ENCODE results near the gene GLCCI1. TPM values are rescaled to one million over a fixed set of nuclear protein-coding genes. Genes with fewer than 3 reads are reported as not detected.

Gene GLCCI1
- total and polyA plus RNA-seq, 9 donors: 9.7 to 18.3 (median 12.9) TPM

DNA sequence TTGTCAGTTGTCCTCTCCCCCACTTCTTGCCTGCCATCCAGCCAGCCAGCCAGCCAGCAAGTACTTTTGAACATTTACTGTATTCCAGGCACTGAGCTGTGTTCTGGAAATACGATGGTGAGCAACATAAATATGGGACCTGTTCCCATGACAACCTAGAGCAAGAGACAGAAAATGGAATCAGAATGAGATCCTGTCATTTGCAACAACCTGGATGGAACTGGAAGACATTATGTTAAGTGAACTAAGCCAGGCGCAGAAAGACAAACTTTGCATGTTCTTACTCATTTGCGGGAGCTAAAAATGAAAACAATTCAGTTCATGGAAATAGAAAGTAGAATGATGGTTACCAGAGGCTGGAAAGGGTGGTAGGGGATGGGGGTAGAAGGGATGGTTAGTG, 152.6 kb downstream of the GLCCI1 start:
- Histone ChIP-seq H3K4me3 (ENCODE audit: low read length) (no peak overlapping the region), H3K4me1 (ENCODE audit: control insufficient read depth, insufficient read depth, low read length) (no peaks in the 10 kb centered on the region), H3K27me3 (ENCODE audit: control insufficient read depth, insufficient read depth, low read length) (no peaks in the 10 kb centered on the region), H3K36me3 (ENCODE audit: control insufficient read depth, insufficient read depth, low read length) (no peaks in the 10 kb centered on the region), H3K27ac (ENCODE audit: low read length) (no peak overlapping the region), H3K9me3 (replicated peaks; ENCODE audit: control insufficient read depth, low read depth, low read length) (no peaks in the 10 kb centered on the region)
- WGBS (ENCODE audit: insufficient coverage): 78% methylated on average over 3 of the region's 3 CpGs
- peak; percentile 38 for DNase-seq

DNA sequence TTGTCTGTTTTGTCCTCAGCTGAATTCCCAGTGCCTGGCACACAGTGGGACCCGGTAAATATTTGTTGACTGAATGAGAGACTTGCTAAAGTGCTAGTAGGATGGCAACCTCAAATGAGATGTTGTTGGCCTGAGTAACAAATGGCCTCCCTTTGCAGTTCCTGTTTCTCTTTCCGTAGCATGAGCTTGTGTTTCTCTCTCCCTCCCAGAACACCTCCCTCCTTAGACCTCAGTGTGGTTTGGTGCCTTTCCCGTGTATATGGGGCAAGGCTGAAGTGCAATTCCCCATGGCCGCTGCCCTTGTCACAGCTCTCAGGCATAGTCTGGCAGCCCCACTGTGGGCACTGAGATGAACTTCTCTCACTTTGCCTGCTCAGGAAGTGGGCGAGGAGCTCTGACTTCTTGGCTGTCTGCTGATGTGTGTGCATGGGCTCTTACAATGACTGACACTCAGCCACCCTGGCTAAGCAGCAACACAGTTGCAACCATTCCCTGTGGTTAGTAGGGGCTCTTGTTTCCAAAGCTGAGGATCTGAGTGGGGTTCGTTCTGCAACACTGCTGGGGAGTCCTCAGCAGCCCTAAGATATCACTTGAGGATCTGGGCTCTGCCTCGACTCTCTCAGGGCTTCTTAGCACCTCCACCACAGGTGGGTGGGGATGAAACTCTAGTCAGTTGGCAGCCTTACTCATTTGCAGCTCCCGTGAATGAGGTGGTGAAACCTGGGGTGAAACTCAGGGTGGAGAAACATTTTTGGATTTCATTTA, 157.3 kb downstream of the GLCCI1 start:
- no peaks in the 10 kb centered on the region for H3K4me1 ChIP-seq (ENCODE audit: control insufficient read depth, insufficient read depth, low read length)
- no peak overlapping the region for H3K27ac ChIP-seq (ENCODE audit: low read length)
- no peaks in the 10 kb centered on the region for H3K36me3 ChIP-seq (ENCODE audit: control insufficient read depth, insufficient read depth, low read length)
- H3K4me3 ChIP-seq (ENCODE audit: low read length): no peak overlapping the region
- 67% methylated on average over 3 of the region's 8 CpGs for WGBS (ENCODE audit: insufficient coverage)
- no peaks in the 10 kb centered on the region for H3K9me3 ChIP-seq (replicated peaks; ENCODE audit: control insufficient read depth, low read depth, low read length)
- DNase-seq: no peak
- H3K27me3 ChIP-seq (ENCODE audit: control insufficient read depth, insufficient read depth, low read length): no peaks in the 10 kb centered on the region

DNA sequence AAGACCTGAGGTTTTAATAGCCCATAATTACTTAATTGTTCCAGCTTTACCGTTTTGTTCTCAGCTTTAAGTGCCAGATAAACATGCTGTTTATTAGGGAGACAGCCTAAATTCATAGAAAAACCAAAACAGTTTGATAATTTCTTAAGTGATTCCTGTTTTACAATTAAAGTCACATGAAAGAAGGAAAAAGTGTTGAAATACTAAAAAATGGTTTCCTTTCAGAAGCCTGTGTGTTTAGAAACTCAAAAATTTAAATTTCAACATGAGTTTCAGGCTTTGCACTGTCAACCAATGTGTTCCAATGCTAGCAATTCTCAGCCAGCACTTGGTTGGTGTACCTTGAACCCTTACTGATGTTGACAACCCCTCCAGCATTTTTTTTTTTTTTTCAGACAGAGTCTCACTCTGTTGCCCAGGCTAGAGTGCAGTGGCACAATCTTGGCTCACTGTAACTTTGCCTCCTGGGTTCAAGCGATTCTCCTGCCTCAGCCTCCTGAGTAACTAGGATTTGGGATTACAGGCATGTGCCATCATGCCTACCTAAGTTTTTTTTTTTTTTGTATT, 158.1 kb downstream of the GLCCI1 start:
- no peaks in the 10 kb centered on the region for H3K4me1 ChIP-seq (ENCODE audit: control insufficient read depth, insufficient read depth, low read length)
- no CpG with 5 or more reads among the region's 2 CpGs for WGBS (ENCODE audit: insufficient coverage)
- no peaks in the 10 kb centered on the region for H3K36me3 ChIP-seq (ENCODE audit: control insufficient read depth, insufficient read depth, low read length)
- H3K27me3 ChIP-seq (ENCODE audit: control insufficient read depth, insufficient read depth, low read length): no peaks in the 10 kb centered on the region
- no peak overlapping the region for H3K4me3 ChIP-seq (ENCODE audit: low read length)
- no peak overlapping the region for H3K27ac ChIP-seq (ENCODE audit: low read length)
- H3K9me3 ChIP-seq (replicated peaks; ENCODE audit: control insufficient read depth, low read depth, low read length): no peaks in the 10 kb centered on the region
- DNase-seq: no peak

DNA sequence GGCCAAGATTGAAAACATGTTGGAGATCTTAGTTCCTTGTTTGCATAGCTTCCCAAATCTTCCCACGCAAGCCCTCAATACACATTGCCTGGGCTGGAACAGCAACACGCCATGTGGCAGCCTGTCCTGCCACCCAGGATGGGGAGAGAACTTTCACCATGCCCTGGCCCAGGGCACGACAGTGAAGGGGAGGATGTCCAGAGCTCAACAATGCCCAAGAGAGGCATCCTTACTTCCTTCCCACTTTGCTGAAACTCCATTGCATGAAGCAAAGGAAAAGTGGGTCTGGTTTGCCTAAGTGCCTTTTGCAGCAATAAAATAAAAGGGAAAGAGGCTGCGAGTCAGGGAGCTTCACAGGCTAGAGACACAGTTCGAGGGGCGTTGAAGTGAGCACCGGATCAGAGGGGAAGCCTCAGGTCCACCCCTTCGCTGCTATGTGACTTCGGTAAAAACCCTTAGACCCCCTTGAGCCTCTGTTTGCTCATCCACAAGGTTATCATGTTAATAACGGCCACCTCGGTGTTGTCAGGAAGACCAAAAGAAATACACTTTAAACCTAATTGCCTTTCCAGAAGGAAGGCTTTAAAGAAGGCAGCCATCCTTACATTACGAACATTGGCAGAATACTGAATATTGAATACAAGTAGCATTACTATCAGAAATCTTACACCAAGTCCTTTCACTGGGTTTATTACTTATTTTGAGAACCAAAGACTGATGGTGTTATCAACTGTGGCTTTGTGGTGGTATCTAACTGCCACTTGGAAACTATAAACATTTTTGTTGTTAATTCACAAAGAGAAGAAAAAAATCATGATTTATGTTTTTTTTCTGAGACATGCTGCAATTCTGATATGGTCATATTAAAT, 160.1 kb downstream of the GLCCI1 start:
- no peaks in the 10 kb centered on the region for H3K27me3 ChIP-seq (ENCODE audit: control insufficient read depth, insufficient read depth, low read length)
- no peak overlapping the region for H3K4me3 ChIP-seq (ENCODE audit: low read length)
- H3K27ac ChIP-seq (ENCODE audit: low read length): no peak overlapping the region
- no peaks in the 10 kb centered on the region for H3K36me3 ChIP-seq (ENCODE audit: control insufficient read depth, insufficient read depth, low read length)
- 55% methylated on average over 5 of the region's 12 CpGs for WGBS (ENCODE audit: insufficient coverage)
- H3K9me3 ChIP-seq (replicated peaks; ENCODE audit: control insufficient read depth, low read depth, low read length): no peaks in the 10 kb centered on the region
- H3K4me1 ChIP-seq (ENCODE audit: control insufficient read depth, insufficient read depth, low read length): no peaks in the 10 kb centered on the region
- DNase-seq: no peak

DNA sequence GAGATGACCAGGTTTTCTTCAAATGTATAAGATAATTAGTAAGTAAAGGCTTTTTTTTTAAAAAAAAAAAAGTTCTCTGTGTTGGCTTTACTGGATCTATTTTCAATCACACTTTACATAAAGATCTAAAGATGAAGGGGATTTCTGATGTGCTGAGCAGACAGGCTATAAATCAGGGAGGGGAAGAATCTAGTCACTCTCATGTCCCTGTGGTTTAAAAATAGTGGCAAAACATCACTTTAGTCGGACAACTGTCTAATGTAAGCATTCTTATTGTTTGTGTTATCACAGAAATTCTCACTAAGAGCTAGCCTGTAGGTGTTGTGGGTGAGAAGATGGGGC, 160.7 kb downstream of the GLCCI1 start:
- no peaks in the 10 kb centered on the region for H3K4me1 ChIP-seq (ENCODE audit: control insufficient read depth, insufficient read depth, low read length)
- no peak overlapping the region for H3K27ac ChIP-seq (ENCODE audit: low read length)
- no CpG with 5 or more reads among the region's 1 CpG for WGBS (ENCODE audit: insufficient coverage)
- H3K36me3 ChIP-seq (ENCODE audit: control insufficient read depth, insufficient read depth, low read length): no peaks in the 10 kb centered on the region
- DNase-seq: no peak
- H3K4me3 ChIP-seq (ENCODE audit: low read length): no peak overlapping the region
- H3K27me3 ChIP-seq (ENCODE audit: control insufficient read depth, insufficient read depth, low read length): no peaks in the 10 kb centered on the region
- no peaks in the 10 kb centered on the region for H3K9me3 ChIP-seq (replicated peaks; ENCODE audit: control insufficient read depth, low read depth, low read length)

DNA sequence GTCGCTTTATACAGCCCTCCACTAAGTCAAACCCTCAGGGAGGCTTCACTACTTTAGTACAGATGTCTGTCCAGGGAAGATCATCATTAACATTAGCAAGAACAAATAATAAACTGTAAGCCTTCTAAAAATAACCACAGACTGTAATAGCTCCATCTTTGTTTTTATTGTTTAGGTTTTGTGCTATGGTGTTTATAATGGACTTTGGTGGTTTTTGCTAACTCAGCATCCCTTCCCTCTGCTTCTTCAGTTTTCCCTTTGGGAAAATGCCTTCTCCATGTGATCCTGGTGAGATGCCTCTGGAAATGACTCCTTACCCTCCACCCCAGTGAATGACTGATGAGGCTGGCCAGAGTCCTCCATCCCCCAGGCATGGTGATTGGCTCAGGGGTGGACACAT, 162.1 kb downstream of the GLCCI1 start:
- no peaks in the 10 kb centered on the region for H3K9me3 ChIP-seq (replicated peaks; ENCODE audit: control insufficient read depth, low read depth, low read length)
- no peaks in the 10 kb centered on the region for H3K36me3 ChIP-seq (ENCODE audit: control insufficient read depth, insufficient read depth, low read length)
- no peaks in the 10 kb centered on the region for H3K4me1 ChIP-seq (ENCODE audit: control insufficient read depth, insufficient read depth, low read length)
- DNase-seq: no peak
- H3K27me3 ChIP-seq (ENCODE audit: control insufficient read depth, insufficient read depth, low read length): no peaks in the 10 kb centered on the region
- no peak overlapping the region for H3K27ac ChIP-seq (ENCODE audit: low read length)
- no CpG with 5 or more reads among the region's 1 CpG for WGBS (ENCODE audit: insufficient coverage)
- H3K4me3 ChIP-seq (ENCODE audit: low read length): no peak overlapping the region

DNA sequence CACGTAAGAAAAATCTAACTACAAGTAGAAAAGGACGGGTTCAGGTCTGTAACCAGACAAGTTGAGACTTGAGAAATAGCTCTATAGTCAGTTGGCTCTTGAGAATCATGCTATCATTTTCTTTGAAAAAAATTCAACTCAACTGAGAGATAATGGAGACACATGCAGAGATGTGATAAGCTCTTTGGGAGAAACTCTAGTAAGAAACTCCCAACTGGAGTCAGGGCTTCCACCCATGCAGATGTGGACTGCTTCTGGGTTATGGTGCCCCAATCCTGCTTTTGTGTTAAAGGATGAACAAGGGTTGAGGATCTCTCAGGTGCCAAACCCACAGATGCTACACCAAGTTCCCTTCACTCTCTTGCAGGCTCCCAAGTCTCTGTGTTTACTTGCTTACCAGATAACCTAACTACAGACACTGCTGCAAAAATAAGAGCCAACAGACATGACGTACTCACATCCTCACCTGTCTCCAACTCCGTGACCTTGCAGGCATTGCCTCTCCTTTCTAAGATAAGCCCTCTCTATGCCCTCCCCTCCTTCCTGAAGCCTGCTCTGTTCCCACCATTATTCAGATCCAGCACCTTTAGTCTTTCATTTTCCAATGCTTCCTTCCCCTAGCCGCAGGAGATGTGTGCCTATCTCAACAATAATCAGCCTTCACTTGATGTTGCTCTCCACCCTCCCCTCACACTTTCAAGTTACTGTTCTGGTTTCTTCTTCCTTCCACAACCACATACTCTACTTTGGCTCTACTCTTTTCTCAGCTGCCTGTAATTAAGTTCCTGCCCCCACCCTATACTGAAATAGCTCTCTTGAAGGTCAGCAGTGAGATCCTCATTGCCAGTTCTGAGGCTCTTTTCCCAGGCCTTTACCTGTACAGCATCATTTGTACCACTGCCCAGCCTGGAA, 163.4 kb downstream of the GLCCI1 start:
- Histone ChIP-seq H3K27ac (ENCODE audit: low read length) (no peak overlapping the region), H3K27me3 (ENCODE audit: control insufficient read depth, insufficient read depth, low read length) (no peaks in the 10 kb centered on the region), H3K4me1 (ENCODE audit: control insufficient read depth, insufficient read depth, low read length) (no peaks in the 10 kb centered on the region), H3K4me3 (ENCODE audit: low read length) (no peak overlapping the region), H3K36me3 (ENCODE audit: control insufficient read depth, insufficient read depth, low read length) (no peaks in the 10 kb centered on the region), H3K9me3 (replicated peaks; ENCODE audit: control insufficient read depth, low read depth, low read length) (no peaks in the 10 kb centered on the region)
- DNase-seq: no peak
- WGBS (ENCODE audit: insufficient coverage): 91% methylated on average over 3 of the region's 5 CpGs

DNA sequence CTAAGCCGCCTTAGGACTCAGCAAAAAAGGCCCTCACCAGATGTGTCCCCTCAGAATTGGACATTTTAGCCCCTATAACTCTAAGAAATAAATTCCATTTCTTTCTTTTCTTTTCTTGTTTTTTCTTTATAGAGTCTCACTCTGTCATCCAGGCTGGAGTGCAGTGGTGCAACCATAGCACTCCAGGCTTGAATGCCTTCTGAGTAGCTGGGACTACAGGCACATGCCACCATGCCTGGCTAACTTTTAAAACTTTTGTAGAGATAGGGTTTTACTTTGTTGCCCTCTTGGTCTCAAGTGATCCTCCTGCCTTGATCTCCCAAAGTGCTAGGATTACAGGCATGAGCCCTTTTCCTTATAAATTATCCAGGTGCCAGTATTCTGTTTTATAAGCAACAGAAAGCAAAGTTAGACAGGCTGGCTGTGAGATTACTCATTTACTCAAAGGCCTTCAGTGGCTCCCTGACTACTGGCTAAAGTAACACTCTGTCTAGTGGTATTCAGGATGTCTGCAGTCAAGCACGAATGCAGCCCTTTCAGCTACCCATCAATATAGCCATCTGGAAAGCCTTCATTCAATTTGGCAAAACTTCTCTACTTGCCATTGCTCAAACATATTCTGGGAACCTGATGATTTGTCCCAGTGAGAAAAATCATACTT, 164.7 kb downstream of the GLCCI1 start:
- Histone ChIP-seq H3K36me3 (ENCODE audit: control insufficient read depth, insufficient read depth, low read length) (no peaks in the 10 kb centered on the region), H3K27me3 (ENCODE audit: control insufficient read depth, insufficient read depth, low read length) (no peaks in the 10 kb centered on the region), H3K27ac (ENCODE audit: low read length) (no peak overlapping the region), H3K4me3 (ENCODE audit: low read length) (no peak overlapping the region), H3K4me1 (ENCODE audit: control insufficient read depth, insufficient read depth, low read length) (no peaks in the 10 kb centered on the region), H3K9me3 (replicated peaks; ENCODE audit: control insufficient read depth, low read depth, low read length) (no peaks in the 10 kb centered on the region)
- 87% methylated on average over 2 of the region's 2 CpGs for WGBS (ENCODE audit: insufficient coverage)
- no peak for DNase-seq

DNA sequence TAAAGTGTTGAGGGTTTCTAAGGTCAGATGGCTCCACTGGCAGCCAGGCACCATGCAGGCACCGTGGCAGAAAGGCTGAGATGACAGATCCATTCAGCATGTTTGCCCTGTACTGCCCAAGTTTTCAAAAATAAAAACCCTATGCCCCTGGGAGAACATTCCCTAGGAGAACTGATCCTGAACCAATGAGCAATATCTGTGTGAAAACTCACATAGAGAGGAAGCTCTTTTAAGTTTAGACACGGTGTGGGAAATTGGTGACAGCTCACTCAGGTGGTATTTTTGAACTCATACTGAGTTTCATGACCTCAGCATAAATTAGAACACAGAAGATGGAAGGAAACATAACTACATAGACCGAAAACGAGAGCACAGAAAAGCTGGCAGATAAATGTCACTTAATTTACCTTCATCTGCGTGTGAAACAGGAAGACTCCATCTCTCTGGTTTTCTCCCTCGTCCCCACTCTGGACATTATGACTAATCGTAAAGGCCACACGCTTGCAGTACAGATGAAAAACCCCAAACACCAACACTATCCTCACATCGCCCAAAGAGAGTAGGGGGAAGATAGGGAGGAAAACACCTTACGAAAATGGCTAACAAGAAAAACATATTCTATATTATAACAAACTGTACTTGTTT, 165.6 kb downstream of the GLCCI1 start:
- Histone ChIP-seq H3K36me3 (ENCODE audit: control insufficient read depth, insufficient read depth, low read length) (no peaks in the 10 kb centered on the region), H3K9me3 (replicated peaks; ENCODE audit: control insufficient read depth, low read depth, low read length) (no peaks in the 10 kb centered on the region), H3K27me3 (ENCODE audit: control insufficient read depth, insufficient read depth, low read length) (no peaks in the 10 kb centered on the region), H3K4me3 (ENCODE audit: low read length) (no peak overlapping the region), H3K27ac (ENCODE audit: low read length) (no peak overlapping the region), H3K4me1 (ENCODE audit: control insufficient read depth, insufficient read depth, low read length) (no peaks in the 10 kb centered on the region)
- DNase-seq: no peak
- 48% methylated on average over 4 of the region's 10 CpGs for WGBS (ENCODE audit: insufficient coverage)
